SU-DHL-6 (cell line): Measurements from ENCODE around the gene YTHDC1.
A peak's percentile ranks its signal among the peaks of the same experiment; 100 is the strongest.

Experiments used
- H2AFZ ChIP-seq: fragments of 200-600 bp; sonication (generic); 2 replicates; pipeline ENCODE4 v1.6.1; 2014; ENCODE audit warnings: low read depth, mild to moderate bottlenecking, moderate library complexity, mixed read lengths, antibody characterized with exemption, low read length; ENCODE audit not compliant: severe bottlenecking
- H3F3A ChIP-seq: fragments of 200-600 bp; shearing (Covaris generic); 2 replicates; pipeline ENCODE4 v1.6.0; 2016; ENCODE audit warnings: antibody characterized with exemption, mild to moderate bottlenecking; ENCODE audit not compliant: insufficient read depth
- H3K27ac ChIP-seq: fragments of 200-600 bp; sonication (generic); 2 replicates; pipeline ENCODE4 v1.5.1; 2016; ENCODE audit warnings: low read depth, mild to moderate bottlenecking, low read length, moderate library complexity, mixed read lengths
- H3K27me3 ChIP-seq: fragments of 200-600 bp; sonication (generic), shearing (Covaris generic); 2 replicates; pipeline ENCODE4 v1.6.0; 2014; ENCODE audit warnings: mild to moderate bottlenecking, low read length
- H3K36me3 ChIP-seq: fragments of 200-600 bp; sonication (generic); 2 replicates; pipeline ENCODE4 v1.6.1; 2014; ENCODE audit warnings: mild to moderate bottlenecking, low read length, mixed read lengths
- H3K4me2 ChIP-seq: fragments of 300-600, 200-600 bp; shearing (Covaris generic), sonication (generic); 2 replicates; pipeline ENCODE4 v1.6.0; 2014; ENCODE audit warnings: low read length, low read depth, mild to moderate bottlenecking; ENCODE audit not compliant: poor library complexity, severe bottlenecking
- H3K4me3 ChIP-seq: fragments of 200-600 bp; sonication (generic); 2 replicates; pipeline ENCODE4 v1.5.1; 2014; ENCODE audit warnings: antibody characterized with exemption, low read length, mild to moderate bottlenecking, mixed read lengths; ENCODE audit not compliant: insufficient read depth, poor library complexity, severe bottlenecking
- H3K79me2 ChIP-seq: fragments of 200-600 bp; sonication (generic); 2 replicates; pipeline ENCODE4 v1.6.1; 2014; ENCODE audit warnings: mild to moderate bottlenecking, low read length, moderate library complexity; ENCODE audit not compliant: insufficient read depth
- H3K9ac ChIP-seq: fragments of 200-600 bp; sonication (generic); 2 replicates; pipeline ENCODE4 v1.7.0; 2014; ENCODE audit warnings: mild to moderate bottlenecking, low read length
- H3K9me2 ChIP-seq: fragments of 200-600 bp; sonication (generic); replicated peaks from 2 replicates; pipeline ENCODE4 v1.6.1; 2014; ENCODE audit warnings: low read length; ENCODE audit not compliant: insufficient read depth
- H3K9me3 ChIP-seq: fragments of 200-600 bp; sonication (generic); 2 replicates; pipeline ENCODE4 v1.6.1; 2014; ENCODE audit warnings: low read length, mixed read lengths; ENCODE audit not compliant: insufficient read depth
- H4K20me1 ChIP-seq: fragments of 200-600 bp; sonication (generic); 2 replicates; pipeline ENCODE4 v1.6.1; 2014; ENCODE audit warnings: low read depth, mild to moderate bottlenecking, antibody characterized with exemption, low read length, moderate library complexity, mixed read lengths
- CTCF ChIP-seq: fragments of 200-600 bp; sonication (generic); IDR thresholded peaks from one replicate; pipeline ENCODE4 v1.5.1; 2017; ENCODE audit warnings: antibody characterized with exemption, mild to moderate bottlenecking, low read length, moderate library complexity; ENCODE audit not compliant: insufficient read depth, poor library complexity, severe bottlenecking
- EZH2phosphoT487 ChIP-seq: fragments of 200-600 bp; sonication (generic), shearing (Covaris generic); conservative IDR thresholded peaks from 2 replicates; pipeline ENCODE4 v1.6.1; 2018; ENCODE audit warnings: mild to moderate bottlenecking, antibody characterized with exemption, low read length, moderate library complexity, mixed read lengths

Gene YTHDC1

GRCh38 chr4:68348577-68348976, 1.3 kb downstream of the YTHDC1 start:
- Histone ChIP-seq H4K20me1 (0 out of 2 replicates have a peak, but pooled peaks cover 3% of the 10 kb centered on the region), H3K79me2 (peaks cover 58% of the 10 kb centered on the region), H3F3A (no peaks in the 10 kb centered on the region), H3K9me3 (no peaks in the 10 kb centered on the region), H3K4me3 (peak overlapping the region; percentile 83), H3K4me2 (peak overlapping the region; percentile 77), H3K9me2 (no peaks in the 10 kb centered on the region), H3K36me3 (no peaks in the 10 kb centered on the region; the same call in 1 of the 2 replicates), H3K27ac (no peak overlapping the region), H3K9ac (peak overlapping the region; percentile 73), H2AFZ (no peak overlapping the region), H3K27me3 (no peaks in the 10 kb centered on the region)
- TF ChIP-seq CTCF (no peak), EZH2phosphoT487 (no peak)

GRCh38 chr4:68347845-68348244, 2.0 kb downstream of the YTHDC1 start:
- no peaks in the 10 kb centered on the region for H3K9me2 ChIP-seq
- H3K79me2 ChIP-seq = peaks cover 63% of the 10 kb centered on the region
- no peaks in the 10 kb centered on the region for H3K27me3 ChIP-seq
- H2AFZ ChIP-seq = no peak overlapping the region
- no peak for TF ChIP-seq CTCF
- no peak for TF ChIP-seq EZH2phosphoT487
- peak overlapping the region; percentile 73 for H3K9ac ChIP-seq
- peak overlapping the region; percentile 83 for H3K4me3 ChIP-seq
- no peak overlapping the region for H3K27ac ChIP-seq
- no peaks in the 10 kb centered on the region; the same call in 1 of the 2 replicates for H3K36me3 ChIP-seq
- H4K20me1 ChIP-seq = 0 out of 2 replicates have a peak, but pooled peaks cover 3% of the 10 kb centered on the region
- H3K4me2 ChIP-seq = peak overlapping the region; percentile 77
- H3K9me3 ChIP-seq = no peaks in the 10 kb centered on the region
- H3F3A ChIP-seq = no peaks in the 10 kb centered on the region

DNA sequence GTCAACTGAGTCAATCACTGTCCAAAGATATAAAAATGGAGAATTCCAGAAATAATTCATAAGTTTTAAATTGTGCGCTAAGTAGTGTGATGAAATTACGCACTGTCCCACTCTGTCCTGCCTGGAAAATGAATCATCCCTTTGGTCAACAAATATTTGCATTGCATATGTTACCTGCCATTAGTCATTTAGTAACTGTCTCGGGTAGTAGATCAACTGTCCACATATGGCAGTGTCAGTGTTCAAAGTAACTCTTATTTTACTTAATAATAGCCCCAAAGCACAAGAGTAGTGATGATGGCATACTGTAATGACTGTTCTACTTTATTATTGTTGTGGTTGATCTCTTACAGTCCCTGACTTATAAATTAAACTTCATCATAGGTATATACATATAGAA, 3.4 kb downstream of the YTHDC1 start:
- Histone ChIP-seq H3K27me3 (no peaks in the 10 kb centered on the region), H4K20me1 (0 out of 2 replicates have a peak, but pooled peaks cover 7% of the 10 kb centered on the region), H3K9ac (no peak overlapping the region), H3K9me3 (no peaks in the 10 kb centered on the region), H3K4me2 (peak overlapping the region; percentile 77), H3K27ac (no peak overlapping the region), H3K4me3 (no peak overlapping the region), H2AFZ (no peak overlapping the region), H3K9me2 (no peaks in the 10 kb centered on the region), H3K36me3 (no peaks in the 10 kb centered on the region; the same call in 1 of the 2 replicates), H3F3A (no peaks in the 10 kb centered on the region), H3K79me2 (peaks cover 77% of the 10 kb centered on the region)
- no peak for TF ChIP-seq EZH2phosphoT487
- no peak for TF ChIP-seq CTCF
